ENCODE results near the gene RAB3GAP2.

Gene RAB3GAP2

GRCh38 chr1:220298470-220299205 is 26.4 kb upstream of the RAB3GAP2 start:
- Histone ChIP-seq H3K4me3 (ENCODE audit: low read depth, low read length) (no peak overlapping the region), H3K79me2 (no peaks in the 10 kb centered on the region), H3K4me1 (peaks cover 2% of the 10 kb centered on the region), H3K4me2 (ENCODE audit: low read length) (no peak overlapping the region), H3K9me3 (ENCODE audit: control insufficient read depth, low read length) (no peaks in the 10 kb centered on the region), H3K9ac (no peak overlapping the region), H3K27ac (no peak overlapping the region), H2AFZ (no peak overlapping the region), H3K27me3 (ENCODE audit: control insufficient read depth, insufficient read depth, low read length) (no peaks in the 10 kb centered on the region), H3K36me3 (ENCODE audit: control insufficient read depth, insufficient read depth, low read length) (no peaks in the 10 kb centered on the region)
- TF ChIP-seq CTCF (IDR thresholded peaks at IDR 0.05), result no peak

DNA sequence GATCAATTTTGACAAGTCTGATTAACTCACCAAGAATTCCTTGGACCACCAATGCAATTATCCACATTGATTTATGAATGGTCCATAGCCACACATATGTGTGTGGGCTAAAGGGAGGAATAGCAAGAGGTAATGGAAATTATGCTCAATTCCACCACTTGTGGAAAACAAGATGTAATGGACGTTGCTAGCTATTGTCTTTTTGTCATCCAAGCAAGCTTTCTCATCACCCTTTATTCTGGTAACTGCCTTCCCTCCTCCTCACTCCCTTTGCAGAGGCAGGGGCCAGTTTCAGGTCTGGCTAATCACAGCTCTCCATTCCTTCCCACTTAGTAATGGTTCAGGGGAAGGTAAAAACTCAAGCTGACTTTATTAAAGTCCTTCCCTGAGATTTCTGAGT is 24.7 kb upstream of the RAB3GAP2 start:
- Histone ChIP-seq H3K9ac (no peak overlapping the region), H3K9me3 (ENCODE audit: control insufficient read depth, low read length) (no peaks in the 10 kb centered on the region), H3K4me1 (peaks cover 2% of the 10 kb centered on the region), H3K4me3 (ENCODE audit: low read depth, low read length) (no peak overlapping the region), H3K27ac (no peak overlapping the region), H2AFZ (no peak overlapping the region), H3K36me3 (ENCODE audit: control insufficient read depth, insufficient read depth, low read length) (no peaks in the 10 kb centered on the region), H3K4me2 (ENCODE audit: low read length) (no peak overlapping the region), H3K79me2 (no peaks in the 10 kb centered on the region), H3K27me3 (ENCODE audit: control insufficient read depth, insufficient read depth, low read length) (no peaks in the 10 kb centered on the region)
- no peak for TF ChIP-seq CTCF (IDR thresholded peaks at IDR 0.05)

DNA sequence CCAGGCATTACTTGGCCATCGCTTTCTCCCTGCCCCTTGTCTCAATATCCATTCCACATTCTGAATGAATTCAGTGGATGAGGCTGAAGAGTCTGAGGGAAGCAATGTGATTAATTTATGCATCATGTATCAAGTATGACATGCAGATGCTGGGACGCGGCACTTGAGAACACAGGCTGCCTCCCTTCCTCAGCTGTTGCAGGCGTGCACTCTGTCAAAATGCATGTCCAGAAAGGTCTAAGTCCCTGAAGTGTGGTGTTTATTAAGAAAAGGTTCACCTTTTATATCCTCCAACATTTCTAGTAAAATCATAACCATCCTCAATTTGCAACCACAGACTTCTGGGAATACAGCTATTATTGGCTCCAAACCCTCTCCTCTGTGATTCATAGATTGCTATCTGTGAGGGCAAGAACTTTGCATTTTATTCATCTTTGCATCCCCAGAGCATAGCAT is 22.6 kb upstream of the RAB3GAP2 start:
- Histone ChIP-seq H3K9me3 (ENCODE audit: control insufficient read depth, low read length) (no peaks in the 10 kb centered on the region), H2AFZ (no peak overlapping the region), H3K9ac (no peak overlapping the region), H3K27ac (no peak overlapping the region), H3K79me2 (no peaks in the 10 kb centered on the region), H3K27me3 (ENCODE audit: control insufficient read depth, insufficient read depth, low read length) (no peaks in the 10 kb centered on the region), H3K4me1 (no peaks in the 10 kb centered on the region), H3K36me3 (ENCODE audit: control insufficient read depth, insufficient read depth, low read length) (no peaks in the 10 kb centered on the region), H3K4me3 (ENCODE audit: low read depth, low read length) (no peak overlapping the region), H3K4me2 (ENCODE audit: low read length) (no peak overlapping the region)
- TF ChIP-seq CTCF (IDR thresholded peaks at IDR 0.05), result no peak

DNA sequence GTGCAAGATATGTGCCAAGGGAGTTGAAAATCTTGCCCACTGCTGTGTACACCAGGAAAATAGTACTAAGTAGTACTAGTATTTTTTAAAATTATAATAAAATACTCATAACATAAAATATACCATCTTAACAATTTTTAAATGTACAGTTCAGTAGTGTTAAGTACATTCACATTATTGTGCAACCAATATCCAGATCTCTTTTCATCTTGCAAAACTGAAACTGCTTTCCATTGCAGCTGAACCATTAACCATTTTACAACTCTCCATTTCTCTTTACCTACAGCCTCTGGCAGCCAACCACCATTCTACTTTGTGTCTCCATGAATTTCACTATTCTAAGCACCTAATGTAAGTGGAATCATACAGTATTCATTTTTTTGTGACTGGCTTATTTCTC is 19.3 kb upstream of the RAB3GAP2 start:
- H3K9ac ChIP-seq, result no peak overlapping the region
- H3K36me3 ChIP-seq (ENCODE audit: control insufficient read depth, insufficient read depth, low read length), result no peaks in the 10 kb centered on the region
- TF ChIP-seq CTCF (IDR thresholded peaks at IDR 0.05), result no peak

More for the DNA sequence above, 19.3 kb upstream of the RAB3GAP2 start:
- H3K27me3 ChIP-seq (ENCODE audit: control insufficient read depth, insufficient read depth, low read length), result no peaks in the 10 kb centered on the region
- no peak overlapping the region for H3K4me2 ChIP-seq (ENCODE audit: low read length)
- H3K27ac ChIP-seq, result no peak overlapping the region
- no peaks in the 10 kb centered on the region for H3K4me1 ChIP-seq
- H3K79me2 ChIP-seq, result no peaks in the 10 kb centered on the region
- H2AFZ ChIP-seq, result no peak overlapping the region
- H3K4me3 ChIP-seq (ENCODE audit: low read depth, low read length), result no peak overlapping the region
- no peaks in the 10 kb centered on the region for H3K9me3 ChIP-seq (ENCODE audit: control insufficient read depth, low read length)

All from parathyroid adenoma (tissue), 2 donors.